BLaER1 (cell line): ENCODE results near the gene DKK2.
"Not testable (repeated sequence)": the region's sequence is repeated elsewhere in the genome, so short reads cannot be mapped to it uniquely, and the experiment has no call there.

Experiments
- H3K27ac ChIP-seq: shearing (Covaris generic); formaldehyde crosslinking; 2 replicates; pipeline ENCODE4 v1.8.1; 2022
- H3K27me3 ChIP-seq: shearing (Covaris generic); formaldehyde crosslinking; 2 replicates; pipeline ENCODE4 v1.8.1; 2022
- H3K36me3 ChIP-seq: shearing (Covaris generic); formaldehyde crosslinking; 2 replicates; pipeline ENCODE4 v1.8.1; 2022
- H3K4me1 ChIP-seq: shearing (Covaris generic); formaldehyde crosslinking; 2 replicates; pipeline ENCODE4 v1.8.1; 2022
- H3K4me2 ChIP-seq: shearing (Covaris generic); formaldehyde crosslinking; 2 replicates; pipeline ENCODE4 v1.8.1; 2022
- H3K4me3 ChIP-seq: shearing (Covaris generic); formaldehyde crosslinking; 2 replicates; pipeline ENCODE4 v1.8.1; 2022
- H3K9ac ChIP-seq: shearing (Covaris generic); formaldehyde crosslinking; 2 replicates; pipeline ENCODE4 v1.8.1; 2022
- H3K9me3 ChIP-seq: shearing (Covaris generic); formaldehyde crosslinking; 2 replicates; pipeline ENCODE4 v1.8.1; 2022
- H4K20me1 ChIP-seq: shearing (Covaris generic); formaldehyde crosslinking; 2 replicates; pipeline ENCODE4 v1.8.1; 2022
- Cebpa-rat ChIP-seq: shearing (Covaris generic); IDR thresholded peaks from 2 replicates; pipeline ENCODE4 v1.8.1; 2022

Gene DKK2

GRCh38 chr4:106929248-106929647, 106.9 kb downstream of the DKK2 start:
- Histone ChIP-seq H3K36me3 (no peaks in the 10 kb centered on the region), H3K9ac (no peak overlapping the region), H3K9me3 (no peaks in the 10 kb centered on the region), H3K27ac (no peak overlapping the region), H3K4me2 (no peak overlapping the region), H4K20me1 (no peaks in the 10 kb centered on the region), H3K4me1 (no peaks in the 10 kb centered on the region), H3K27me3 (no peaks in the 10 kb centered on the region), H3K4me3 (no peak overlapping the region)
- TF ChIP-seq Cebpa-rat = no peak

GRCh38 chr4:106914223-106914622, 121.9 kb downstream of the DKK2 start:
- Histone ChIP-seq H4K20me1 (no peaks in the 10 kb centered on the region), H3K27ac (no peak overlapping the region), H3K4me1 (no peaks in the 10 kb centered on the region), H3K4me2 (no peak overlapping the region), H3K36me3 (no peaks in the 10 kb centered on the region), H3K9ac (no peak overlapping the region), H3K9me3 (no peaks in the 10 kb centered on the region), H3K4me3 (no peak overlapping the region), H3K27me3 (no peaks in the 10 kb centered on the region)
- TF ChIP-seq Cebpa-rat = no peak

GRCh38 chr4:106909486-106910188, 126.5 kb downstream of the DKK2 start:
- Histone ChIP-seq H3K9ac (no peak overlapping the region), H3K4me1 (no peaks in the 10 kb centered on the region), H4K20me1 (no peaks in the 10 kb centered on the region), H3K9me3 (no peaks in the 10 kb centered on the region), H3K4me3 (no peak overlapping the region), H3K27ac (no peak overlapping the region), H3K27me3 (no peaks in the 10 kb centered on the region), H3K4me2 (no peak overlapping the region), H3K36me3 (no peaks in the 10 kb centered on the region)
- no peak for TF ChIP-seq Cebpa-rat

GRCh38 chr4:106908049-106908448, 128.1 kb downstream of the DKK2 start:
- not testable (repeated sequence) for H3K36me3 ChIP-seq, H4K20me1 ChIP-seq, H3K4me1 ChIP-seq, H3K27ac ChIP-seq, H3K4me3 ChIP-seq, H3K9me3 ChIP-seq, H3K9ac ChIP-seq, H3K27me3 ChIP-seq, H3K4me2 ChIP-seq

GRCh38 chr4:106907216-106907615, 128.9 kb downstream of the DKK2 start:
- Histone ChIP-seq H3K4me3 (no peak overlapping the region), H3K4me1 (no peaks in the 10 kb centered on the region), H3K9me3 (no peaks in the 10 kb centered on the region), H3K4me2 (no peak overlapping the region), H3K27me3 (no peaks in the 10 kb centered on the region), H4K20me1 (no peaks in the 10 kb centered on the region), H3K36me3 (no peaks in the 10 kb centered on the region), H3K9ac (no peak overlapping the region), H3K27ac (no peak overlapping the region)
- TF ChIP-seq Cebpa-rat = no peak

- no peaks in the 10 kb centered on the region for H3K9me3 ChIP-seq
- no peak for TF ChIP-seq Cebpa-rat
- H4K20me1 ChIP-seq = no peaks in the 10 kb centered on the region
- no peak overlapping the region for H3K27ac ChIP-seq
- no peaks in the 10 kb centered on the region for H3K36me3 ChIP-seq
- no peak overlapping the region for H3K9ac ChIP-seq
- H3K27me3 ChIP-seq = no peaks in the 10 kb centered on the region
- H3K4me3 ChIP-seq = no peak overlapping the region
- no peaks in the 10 kb centered on the region for H3K4me1 ChIP-seq
- no peak overlapping the region for H3K4me2 ChIP-seq
These were observed 129.4 kb downstream of the DKK2 start for GRCh38 chr4:106906728-106907127.

- no peak for TF ChIP-seq Cebpa-rat
- Histone ChIP-seq H3K36me3 (no peaks in the 10 kb centered on the region), H4K20me1 (no peaks in the 10 kb centered on the region), H3K4me3 (no peak overlapping the region), H3K9me3 (no peaks in the 10 kb centered on the region), H3K9ac (no peak overlapping the region), H3K27ac (no peak overlapping the region), H3K4me2 (no peak overlapping the region), H3K27me3 (no peaks in the 10 kb centered on the region), H3K4me1 (no peaks in the 10 kb centered on the region)
These were observed 137.4 kb downstream of the DKK2 start for GRCh38 chr4:106898621-106899230.

GRCh38 chr4:106893903-106894302, 142.2 kb downstream of the DKK2 start:
- H3K4me1 ChIP-seq = no peaks in the 10 kb centered on the region
- no peaks in the 10 kb centered on the region for H4K20me1 ChIP-seq
- no peak overlapping the region for H3K4me2 ChIP-seq
- no peak overlapping the region for H3K4me3 ChIP-seq
- H3K27ac ChIP-seq = no peak overlapping the region
- TF ChIP-seq Cebpa-rat = no peak
- no peak overlapping the region for H3K9ac ChIP-seq
- no peaks in the 10 kb centered on the region for H3K9me3 ChIP-seq
- no peaks in the 10 kb centered on the region for H3K27me3 ChIP-seq
- no peaks in the 10 kb centered on the region for H3K36me3 ChIP-seq

- Histone ChIP-seq H3K27ac (no peak overlapping the region), H3K4me3 (no peak overlapping the region), H3K9me3 (no peaks in the 10 kb centered on the region), H3K4me2 (no peak overlapping the region), H3K9ac (no peak overlapping the region), H3K4me1 (no peaks in the 10 kb centered on the region), H4K20me1 (no peaks in the 10 kb centered on the region), H3K36me3 (no peaks in the 10 kb centered on the region), H3K27me3 (no peaks in the 10 kb centered on the region)
- TF ChIP-seq Cebpa-rat = no peak
These were observed 142.7 kb downstream of the DKK2 start for GRCh38 chr4:106893395-106893881.

- H3K36me3 ChIP-seq = no peaks in the 10 kb centered on the region
- H4K20me1 ChIP-seq = no peaks in the 10 kb centered on the region
- no peak overlapping the region for H3K27ac ChIP-seq
- no peak overlapping the region for H3K9ac ChIP-seq
- no peaks in the 10 kb centered on the region for H3K9me3 ChIP-seq
- no peaks in the 10 kb centered on the region for H3K4me1 ChIP-seq
- H3K27me3 ChIP-seq = no peaks in the 10 kb centered on the region
- H3K4me3 ChIP-seq = no peak overlapping the region
- H3K4me2 ChIP-seq = no peak overlapping the region
- TF ChIP-seq Cebpa-rat = no peak
These were observed 143.3 kb downstream of the DKK2 start for GRCh38 chr4:106892786-106893185.

GRCh38 chr4:106875340-106875739, 160.8 kb downstream of the DKK2 start:
- H4K20me1 ChIP-seq = no peaks in the 10 kb centered on the region
- no peak overlapping the region for H3K4me3 ChIP-seq
- H3K27me3 ChIP-seq = no peaks in the 10 kb centered on the region
- H3K4me2 ChIP-seq = no peak overlapping the region
- H3K36me3 ChIP-seq = no peaks in the 10 kb centered on the region
- no peaks in the 10 kb centered on the region for H3K9me3 ChIP-seq
- H3K4me1 ChIP-seq = no peaks in the 10 kb centered on the region
- H3K27ac ChIP-seq = no peak overlapping the region
- no peak overlapping the region for H3K9ac ChIP-seq
- no peak for TF ChIP-seq Cebpa-rat
